Measurements from ENCODE around the gene FAM187B.

FAM187B gene

DNA sequence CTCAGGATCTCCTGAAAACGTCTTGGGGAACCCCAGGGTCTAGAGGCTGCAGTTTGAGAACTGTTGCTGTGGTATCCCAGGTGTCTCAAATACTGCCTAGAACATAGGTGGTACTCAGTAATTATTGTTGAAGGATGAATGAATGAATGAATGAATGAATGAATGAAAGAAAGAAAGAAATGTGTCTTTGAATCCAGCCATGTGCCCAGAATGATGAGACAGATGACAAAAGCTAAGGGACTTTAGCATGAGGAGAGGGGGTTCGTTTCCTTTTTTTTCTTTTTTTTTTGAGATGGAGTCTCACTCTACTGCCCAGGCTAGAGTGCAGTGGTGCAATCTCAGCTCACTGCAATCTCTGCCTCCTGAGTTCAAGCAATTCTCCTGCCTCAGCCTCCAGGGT, 28.0 kb upstream of the FAM187B start:
- Histone ChIP-seq H2BK5ac (ENCODE audit: low read length) (no peak overlapping the region), H3K79me1 (ENCODE audit: low read length) (peaks cover 12% of the 10 kb centered on the region), H2BK15ac (replicated peaks; ENCODE audit: low read depth) (no peak overlapping the region), H3K4me2 (ENCODE audit: low read length) (no peak overlapping the region), H3K56ac (ENCODE audit: low read length) (no peak overlapping the region), H3K4me3 (ENCODE audit: low read length) (no peak overlapping the region), H3K27ac (ENCODE audit: low read depth, low read length) (no peak overlapping the region), H2BK120ac (ENCODE audit: low read depth, low read length) (no peak overlapping the region), H3K18ac (ENCODE audit: low read length) (no peak overlapping the region), H3K79me2 (ENCODE audit: control insufficient read depth, insufficient read depth, low read length) (peaks cover 5% of the 10 kb centered on the region), H3K4me1 (ENCODE audit: control insufficient read depth, low read depth, low read length) (no peaks in the 10 kb centered on the region), H2AK5ac (ENCODE audit: low read length) (no peak overlapping the region), H3K9ac (ENCODE audit: low read length) (no peak overlapping the region), H4K5ac (ENCODE audit: low read length) (no peak overlapping the region), H3K23ac (ENCODE audit: low read length) (no peak overlapping the region), H4K8ac (ENCODE audit: low read depth, low read length) (no peak overlapping the region), H3K4ac (ENCODE audit: low read depth, low read length) (no peak overlapping the region), H3K27me3 (ENCODE audit: insufficient read depth, low read length, poor library complexity) (no peaks in the 10 kb centered on the region), H3K36me3 (ENCODE audit: control insufficient read depth, insufficient read depth, low read length) (peaks cover 7% of the 10 kb centered on the region)
- no peak for DNase-seq
- WGBS (ENCODE audit: extremely low coverage, insufficient coverage, low lambda C conversion rate), result no CpG with 5 or more reads among the region's 2 CpGs

DNA sequence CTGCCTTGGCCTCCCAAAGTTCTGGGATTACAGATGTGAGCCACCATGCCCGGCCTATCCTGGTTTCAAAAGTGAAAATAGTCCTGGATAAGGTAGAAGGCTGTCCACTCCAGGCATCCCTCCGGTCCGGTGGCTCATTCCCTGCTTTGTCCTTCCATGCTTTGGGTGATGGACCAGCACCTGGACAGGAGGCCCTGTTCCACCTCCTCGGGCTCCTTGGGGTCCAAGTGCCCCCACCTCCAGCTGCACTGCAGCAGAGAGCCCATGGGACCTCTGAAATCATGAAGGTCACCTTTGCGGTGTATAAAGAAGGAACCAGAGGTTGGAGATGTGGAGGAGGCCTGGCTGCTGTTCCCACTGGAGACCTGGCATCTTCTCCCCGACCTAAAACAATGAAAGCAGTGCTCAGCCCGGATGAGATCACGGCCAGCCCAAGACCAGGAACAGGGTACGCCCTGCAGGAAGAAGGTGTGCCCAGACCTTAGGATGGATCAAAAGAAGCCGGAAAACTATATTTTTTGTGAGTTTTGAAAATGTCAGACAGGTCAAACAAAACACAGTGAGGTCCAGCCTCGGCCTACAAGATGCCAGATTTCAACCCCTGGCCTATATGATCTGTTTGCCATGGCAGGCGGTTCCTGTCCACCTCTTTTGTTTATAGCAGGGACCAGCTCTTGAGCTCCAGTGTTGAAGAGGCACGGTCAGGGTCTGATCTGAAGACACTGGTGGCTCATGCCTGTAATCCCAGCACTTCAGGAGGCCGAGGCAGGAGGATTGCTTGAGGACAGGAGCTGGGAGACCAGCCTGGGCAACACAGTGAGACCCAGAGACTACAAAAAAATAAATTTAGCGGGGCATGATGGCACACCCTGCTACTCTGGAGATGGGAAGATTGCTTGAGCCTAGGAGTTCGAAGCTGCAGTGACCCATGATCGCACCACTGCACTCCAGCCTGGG, 26.1 kb upstream of the FAM187B start:
- no peak overlapping the region for H2BK15ac ChIP-seq (replicated peaks; ENCODE audit: low read depth)
- H4K8ac ChIP-seq (ENCODE audit: low read depth, low read length), result no peak overlapping the region
- no peak overlapping the region for H4K5ac ChIP-seq (ENCODE audit: low read length)
- H3K9ac ChIP-seq (ENCODE audit: low read length), result no peak overlapping the region
- H2AK5ac ChIP-seq (ENCODE audit: low read length), result no peak overlapping the region
- H3K4me2 ChIP-seq (ENCODE audit: low read length), result no peak overlapping the region
- no peak overlapping the region for H3K23ac ChIP-seq (ENCODE audit: low read length)
- WGBS (ENCODE audit: extremely low coverage, insufficient coverage, low lambda C conversion rate), result no CpG with 5 or more reads among the region's 17 CpGs
- H3K4ac ChIP-seq (ENCODE audit: low read depth, low read length), result no peak overlapping the region
- H3K18ac ChIP-seq (ENCODE audit: low read length), result no peak overlapping the region
- peaks cover 23% of the 10 kb centered on the region for H3K79me1 ChIP-seq (ENCODE audit: low read length)
- H2BK120ac ChIP-seq (ENCODE audit: low read depth, low read length), result no peak overlapping the region
- peaks cover 18% of the 10 kb centered on the region for H3K79me2 ChIP-seq (ENCODE audit: control insufficient read depth, insufficient read depth, low read length)
- no peak overlapping the region for H2BK5ac ChIP-seq (ENCODE audit: low read length)
- DNase-seq, result no peak
- no peak overlapping the region for H3K56ac ChIP-seq (ENCODE audit: low read length)
- H3K27me3 ChIP-seq (ENCODE audit: insufficient read depth, low read length, poor library complexity), result no peaks in the 10 kb centered on the region
- H3K36me3 ChIP-seq (ENCODE audit: control insufficient read depth, insufficient read depth, low read length), result peaks cover 11% of the 10 kb centered on the region
- H3K27ac ChIP-seq (ENCODE audit: low read depth, low read length), result no peak overlapping the region
- H3K4me3 ChIP-seq (ENCODE audit: low read length), result no peak overlapping the region
- peaks cover 3% of the 10 kb centered on the region for H3K4me1 ChIP-seq (ENCODE audit: control insufficient read depth, low read depth, low read length)

DNA sequence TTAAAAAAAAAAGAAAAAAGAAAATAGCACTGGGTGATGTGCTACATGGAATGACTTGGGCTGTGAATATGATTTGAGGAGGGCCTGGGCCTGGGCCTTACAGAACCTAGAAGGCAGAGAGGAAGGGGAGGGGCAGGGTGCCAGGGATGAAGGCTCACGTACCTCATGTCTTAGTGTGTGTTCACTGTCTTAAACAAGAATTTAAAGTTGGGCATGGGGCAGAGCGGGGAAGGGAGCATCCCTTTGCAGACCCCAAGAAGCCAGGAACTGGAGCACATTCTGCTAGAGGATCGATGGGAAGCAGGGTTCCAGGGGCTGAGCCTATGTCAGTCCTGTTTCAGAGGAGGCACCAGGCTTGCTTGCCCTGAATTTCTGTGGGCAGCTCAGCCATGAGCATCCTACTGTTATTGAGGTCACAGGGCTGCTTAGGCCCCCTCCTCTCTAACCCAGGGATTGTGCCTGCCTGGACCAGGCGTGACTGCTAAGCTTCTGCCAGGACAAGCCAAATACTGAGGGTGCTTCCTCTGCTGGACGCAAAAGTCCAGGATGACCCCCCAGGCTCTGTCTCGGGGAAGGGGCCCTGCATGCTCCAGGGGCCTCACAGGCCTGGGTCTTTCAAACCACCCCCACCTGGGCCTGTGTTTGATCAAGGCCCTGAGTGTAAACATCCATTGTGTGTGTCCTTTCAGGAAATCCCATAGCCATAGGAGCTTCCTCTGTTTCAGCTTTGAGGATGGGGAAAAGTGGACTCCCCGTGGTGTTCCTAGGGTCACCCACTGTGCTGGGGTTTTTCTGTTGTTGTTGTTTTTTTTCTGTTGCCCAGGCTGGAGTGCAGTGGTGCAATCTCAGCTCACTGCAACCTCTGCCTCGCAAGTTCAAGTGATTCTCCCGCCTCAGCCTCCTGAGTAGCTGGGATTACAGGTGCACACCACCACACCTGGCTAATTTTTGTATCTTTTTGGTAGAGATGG, 25.1 kb upstream of the FAM187B start:
- H3K18ac ChIP-seq (ENCODE audit: low read length), result no peak overlapping the region
- no peak overlapping the region for H3K4me2 ChIP-seq (ENCODE audit: low read length)
- H3K79me1 ChIP-seq (ENCODE audit: low read length), result peaks cover 25% of the 10 kb centered on the region
- peaks cover 3% of the 10 kb centered on the region for H3K4me1 ChIP-seq (ENCODE audit: control insufficient read depth, low read depth, low read length)
- peaks cover 24% of the 10 kb centered on the region for H3K79me2 ChIP-seq (ENCODE audit: control insufficient read depth, insufficient read depth, low read length)
- H3K36me3 ChIP-seq (ENCODE audit: control insufficient read depth, insufficient read depth, low read length), result peaks cover 11% of the 10 kb centered on the region
- H3K27ac ChIP-seq (ENCODE audit: low read depth, low read length), result peak overlapping the region; percentile 16
- H4K5ac ChIP-seq (ENCODE audit: low read length), result no peak overlapping the region
- H3K23ac ChIP-seq (ENCODE audit: low read length), result no peak overlapping the region
- no peak overlapping the region for H3K9ac ChIP-seq (ENCODE audit: low read length)
- H2BK120ac ChIP-seq (ENCODE audit: low read depth, low read length), result no peak overlapping the region
- H3K27me3 ChIP-seq (ENCODE audit: insufficient read depth, low read length, poor library complexity), result no peaks in the 10 kb centered on the region
- no peak overlapping the region for H2BK5ac ChIP-seq (ENCODE audit: low read length)
- DNase-seq, result peak; percentile 51
- no peak overlapping the region for H2BK15ac ChIP-seq (replicated peaks; ENCODE audit: low read depth)
- H3K4ac ChIP-seq (ENCODE audit: low read depth, low read length), result no peak overlapping the region
- no peak overlapping the region for H3K4me3 ChIP-seq (ENCODE audit: low read length)
- H3K56ac ChIP-seq (ENCODE audit: low read length), result no peak overlapping the region
- no peak overlapping the region for H2AK5ac ChIP-seq (ENCODE audit: low read length)
- no CpG with 5 or more reads among the region's 9 CpGs for WGBS (ENCODE audit: extremely low coverage, insufficient coverage, low lambda C conversion rate)
- no peak overlapping the region for H4K8ac ChIP-seq (ENCODE audit: low read depth, low read length)

DNA sequence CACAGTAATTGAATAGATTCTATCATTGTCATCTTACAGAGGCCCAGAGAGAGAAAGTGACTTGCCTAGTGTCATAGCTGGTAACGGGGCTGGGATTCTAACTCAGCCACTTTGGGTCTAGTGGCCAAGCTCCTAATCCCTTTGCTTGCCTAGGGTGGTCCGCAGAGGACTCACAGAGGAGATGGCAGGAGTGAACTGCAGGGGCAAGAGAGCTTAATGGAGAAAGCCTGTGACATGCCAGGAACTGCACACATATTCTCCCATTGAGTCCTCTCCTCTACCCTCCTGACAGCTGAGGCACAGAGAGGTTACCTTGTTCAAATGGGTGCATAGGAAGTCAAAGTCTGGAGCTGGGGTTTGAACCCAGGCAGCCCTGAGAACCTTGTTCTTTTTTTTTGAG, 22.9 kb upstream of the FAM187B start:
- Histone ChIP-seq H3K79me1 (ENCODE audit: low read length) (peaks cover 23% of the 10 kb centered on the region), H3K4me3 (ENCODE audit: low read length) (no peak overlapping the region), H3K27ac (ENCODE audit: low read depth, low read length) (no peak overlapping the region), H3K18ac (ENCODE audit: low read length) (no peak overlapping the region), H3K23ac (ENCODE audit: low read length) (peak overlapping the region; percentile 89), H3K36me3 (ENCODE audit: control insufficient read depth, insufficient read depth, low read length) (peaks cover 11% of the 10 kb centered on the region), H2BK5ac (ENCODE audit: low read length) (no peak overlapping the region), H3K4me2 (ENCODE audit: low read length) (no peak overlapping the region), H3K4me1 (ENCODE audit: control insufficient read depth, low read depth, low read length) (peaks cover 3% of the 10 kb centered on the region), H3K4ac (ENCODE audit: low read depth, low read length) (no peak overlapping the region), H3K27me3 (ENCODE audit: insufficient read depth, low read length, poor library complexity) (no peaks in the 10 kb centered on the region), H3K9ac (ENCODE audit: low read length) (no peak overlapping the region), H3K56ac (ENCODE audit: low read length) (no peak overlapping the region), H2BK15ac (replicated peaks; ENCODE audit: low read depth) (no peak overlapping the region), H2BK120ac (ENCODE audit: low read depth, low read length) (no peak overlapping the region), H3K79me2 (ENCODE audit: control insufficient read depth, insufficient read depth, low read length) (peaks cover 24% of the 10 kb centered on the region), H4K8ac (ENCODE audit: low read depth, low read length) (no peak overlapping the region), H4K5ac (ENCODE audit: low read length) (no peak overlapping the region), H2AK5ac (ENCODE audit: low read length) (no peak overlapping the region)
- no CpG with 5 or more reads among the region's 2 CpGs for WGBS (ENCODE audit: extremely low coverage, insufficient coverage, low lambda C conversion rate)
- DNase-seq, result no peak

DNA sequence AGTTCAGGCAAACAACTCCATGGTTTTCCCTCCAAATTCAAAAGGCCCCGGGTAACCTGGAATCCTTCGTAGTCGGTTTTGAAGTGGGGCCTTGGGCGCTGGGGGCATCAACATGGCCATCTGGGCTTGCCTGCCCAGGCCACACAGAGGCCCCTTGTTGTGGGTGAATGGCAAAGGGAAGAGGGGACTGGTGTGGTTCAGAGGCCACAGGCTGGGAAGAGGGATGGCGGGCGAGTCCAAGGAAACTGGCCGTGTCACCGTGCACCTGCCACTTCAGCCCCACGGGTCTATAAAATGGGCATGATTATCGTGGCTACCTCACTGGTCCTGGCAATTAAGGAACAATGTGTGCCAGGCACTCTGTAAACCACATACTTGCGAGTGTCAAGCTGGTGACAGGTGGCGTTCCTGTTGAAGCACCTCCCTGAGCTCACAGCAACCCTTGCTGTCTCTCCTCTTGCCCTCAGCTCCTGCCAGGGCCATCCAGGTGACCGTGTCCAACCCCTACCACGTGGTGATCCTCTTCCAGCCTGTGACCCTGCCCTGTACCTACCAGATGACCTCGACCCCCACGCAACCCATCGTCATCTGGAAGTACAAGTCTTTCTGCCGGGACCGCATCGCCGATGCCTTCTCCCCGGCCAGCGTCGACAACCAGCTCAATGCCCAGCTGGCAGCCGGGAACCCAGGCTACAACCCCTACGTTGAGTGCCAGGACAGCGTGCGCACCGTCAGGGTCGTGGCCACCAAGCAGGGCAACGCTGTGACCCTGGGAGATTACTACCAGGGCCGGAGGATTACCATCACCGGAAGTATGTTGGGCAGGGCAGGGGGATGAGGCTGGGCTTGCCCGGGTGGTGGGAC, 21.5 kb upstream of the FAM187B start:
- no peak overlapping the region for H2BK120ac ChIP-seq (ENCODE audit: low read depth, low read length)
- no peak overlapping the region for H4K5ac ChIP-seq (ENCODE audit: low read length)
- no peak overlapping the region for H4K8ac ChIP-seq (ENCODE audit: low read depth, low read length)
- no peak overlapping the region for H2AK5ac ChIP-seq (ENCODE audit: low read length)
- H3K4me1 ChIP-seq (ENCODE audit: control insufficient read depth, low read depth, low read length), result peaks cover 3% of the 10 kb centered on the region
- no peak overlapping the region for H3K23ac ChIP-seq (ENCODE audit: low read length)
- H3K79me2 ChIP-seq (ENCODE audit: control insufficient read depth, insufficient read depth, low read length), result peaks cover 24% of the 10 kb centered on the region
- no peaks in the 10 kb centered on the region for H3K27me3 ChIP-seq (ENCODE audit: insufficient read depth, low read length, poor library complexity)
- H3K4me2 ChIP-seq (ENCODE audit: low read length), result peak overlapping the region; percentile 80
- H3K79me1 ChIP-seq (ENCODE audit: low read length), result peaks cover 23% of the 10 kb centered on the region
- peak overlapping the region; percentile 94 for H3K56ac ChIP-seq (ENCODE audit: low read length)
- no peak overlapping the region for H3K4ac ChIP-seq (ENCODE audit: low read depth, low read length)
- H3K18ac ChIP-seq (ENCODE audit: low read length), result no peak overlapping the region
- peaks cover 11% of the 10 kb centered on the region for H3K36me3 ChIP-seq (ENCODE audit: control insufficient read depth, insufficient read depth, low read length)
- H3K9ac ChIP-seq (ENCODE audit: low read length), result peak overlapping the region; percentile 85
- no CpG with 5 or more reads among the region's 34 CpGs for WGBS (ENCODE audit: extremely low coverage, insufficient coverage, low lambda C conversion rate)
- no peak for DNase-seq
- H2BK5ac ChIP-seq (ENCODE audit: low read length), result no peak overlapping the region
- H3K4me3 ChIP-seq (ENCODE audit: low read length), result peak overlapping the region; percentile 71
- H3K27ac ChIP-seq (ENCODE audit: low read depth, low read length), result no peak overlapping the region
- H2BK15ac ChIP-seq (replicated peaks; ENCODE audit: low read depth), result no peak overlapping the region

Data from mesendoderm (in vitro differentiated cells).